Measurements from ENCODE around the gene TSPAN9. TPM values are rescaled to one million over a fixed set of nuclear protein-coding genes. Genes with fewer than 3 reads are reported as not detected.

TSPAN9 gene
- total RNA-seq, 1 experiment from 2014 or later, result 13.2 TPM

- TF ChIP-seq REST (IDR thresholded peaks at IDR 0.05; ENCODE audit: low read depth) (no peak), EGR1 (IDR thresholded peaks at IDR 0.05; ENCODE audit: low read depth) (no peak), TCF7L2 (IDR thresholded peaks at IDR 0.05; ENCODE audit: borderline replicate concordance, extremely low read depth, insufficient read depth, insufficient read length) (no peak), ATF3 (IDR thresholded peaks at IDR 0.05) (no peak), POLR2AphosphoS5 (IDR thresholded peaks at IDR 0.05; ENCODE audit: low read depth, low read length) (no peak), ZFX (IDR thresholded peaks at IDR 0.05) (no peak), SIN3A (IDR thresholded peaks at IDR 0.05; ENCODE audit: low read depth) (no peak), ZBTB33 (IDR thresholded peaks at IDR 0.05; ENCODE audit: extremely low read depth, insufficient replicate concordance, low read length) (no peak), POLR2A (IDR thresholded peaks at IDR 0.05; ENCODE audit: borderline replicate concordance, extremely low read depth, insufficient read depth, insufficient read length) (no peak), RAD21 (IDR thresholded peaks at IDR 0.05; ENCODE audit: low read depth) (no peak), CBX3 (IDR thresholded peaks at IDR 0.05; ENCODE audit: low read depth) (no peak), CTCF (IDR thresholded peaks at IDR 0.05 in 2 of 3, conservative IDR thresholded peaks at IDR 0.05 in 1 of 3; ENCODE audit: borderline replicate concordance in 1 of 3, insufficient read depth in 1 of 3, low read depth in 2 of 3, low read length in 2 of 3) (no peak)
- ChIA-PET POLR2A (no interaction called here), RAD21 (ENCODE audit: low non-redundant PET in 1 of 2, low total read pairs in 2 of 2, uncharacterized antibody in 2 of 2, unreplicated experiment in 2 of 2) (no interaction called here), CTCF (no interaction called here)
- Histone ChIP-seq H3K9me3 (ENCODE audit: control insufficient read depth in 1 of 2, insufficient read depth in 1 of 2, low read depth in 1 of 2, low read length in 2 of 2) (peaks cover 0 to 3% of the 10 kb centered on the region in 2 experiments; a peak in 1 of 4 replicates), H2AFZ (ENCODE audit: low read depth, low read length, poor library complexity, severe bottlenecking) (no peak overlapping the region), H3K9me2 (ENCODE audit: insufficient read depth) (no peaks in the 10 kb centered on the region), H3K4me1 (ENCODE audit: control insufficient read depth in 1 of 2, insufficient read depth in 2 of 2, low read length in 2 of 2) (no peaks in the 10 kb centered on the region), H3K27me3 (ENCODE audit: insufficient read depth, low read length) (no peaks in the 10 kb centered on the region), H3K9ac (ENCODE audit: low read length) (no peak overlapping the region), H3K79me2 (ENCODE audit: insufficient read depth, low read length) (no peaks in the 10 kb centered on the region), H3K4me2 (ENCODE audit: low read length) (no peak overlapping the region), H3K36me3 (ENCODE audit: control insufficient read depth in 1 of 2, insufficient read depth in 2 of 2, low read length in 2 of 2) (no peaks in the 10 kb centered on the region), H3K27ac (ENCODE audit: low read depth, low read length) (no peak overlapping the region), H3K4me3 (replicated peaks in 1 of 2; ENCODE audit: low read depth in 1 of 2, low read length in 2 of 2) (no peak overlapping the region), H4K20me1 (ENCODE audit: insufficient read depth) (no peaks in the 10 kb centered on the region)
- ATAC-seq, result no peak
- BruUV-seq (replicated peaks), result no TSS peak
- intact Hi-C loops (cut with micrococcal nuclease), result no loop called here
- DNase-seq (ENCODE audit: low read depth, low spot score), result no peak
Observed at GRCh38 chr12:3123729-3124128, 46.5 kb downstream of the TSPAN9 start.

Measured in HCT116 (cell line).